Activated T-cell treated with anti-CD3 and anti-CD28 coated beads, Interleukin-2, amount 50 U/mL, for 1 hour (primary cell): ENCODE results near the gene TSPAN32.
"Not testable (repeated sequence)": the region's sequence is repeated elsewhere in the genome, so short reads cannot be mapped to it uniquely, and the experiment has no call there.

Experiments
- DNase-seq: peaks from one replicate; pipeline ENCODE4 v3.0.0-alpha.2; 2020

TSPAN32 gene

DNA sequence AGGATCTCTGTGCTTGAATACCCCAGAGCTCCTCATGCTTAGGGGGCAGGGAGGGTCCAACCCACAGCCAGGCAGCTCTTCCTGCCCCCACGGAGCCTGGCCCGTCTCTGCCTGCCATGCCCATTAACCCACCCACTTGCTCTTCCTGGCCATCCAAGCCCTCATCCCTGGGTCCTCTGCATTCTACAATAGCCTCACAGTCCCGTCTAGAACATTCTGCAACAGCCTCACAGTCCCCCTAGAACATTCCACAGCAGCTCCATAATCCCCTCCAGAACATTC lies 15.1 kb downstream of the TSPAN32 start:
- DNase-seq, result no peak

DNA sequence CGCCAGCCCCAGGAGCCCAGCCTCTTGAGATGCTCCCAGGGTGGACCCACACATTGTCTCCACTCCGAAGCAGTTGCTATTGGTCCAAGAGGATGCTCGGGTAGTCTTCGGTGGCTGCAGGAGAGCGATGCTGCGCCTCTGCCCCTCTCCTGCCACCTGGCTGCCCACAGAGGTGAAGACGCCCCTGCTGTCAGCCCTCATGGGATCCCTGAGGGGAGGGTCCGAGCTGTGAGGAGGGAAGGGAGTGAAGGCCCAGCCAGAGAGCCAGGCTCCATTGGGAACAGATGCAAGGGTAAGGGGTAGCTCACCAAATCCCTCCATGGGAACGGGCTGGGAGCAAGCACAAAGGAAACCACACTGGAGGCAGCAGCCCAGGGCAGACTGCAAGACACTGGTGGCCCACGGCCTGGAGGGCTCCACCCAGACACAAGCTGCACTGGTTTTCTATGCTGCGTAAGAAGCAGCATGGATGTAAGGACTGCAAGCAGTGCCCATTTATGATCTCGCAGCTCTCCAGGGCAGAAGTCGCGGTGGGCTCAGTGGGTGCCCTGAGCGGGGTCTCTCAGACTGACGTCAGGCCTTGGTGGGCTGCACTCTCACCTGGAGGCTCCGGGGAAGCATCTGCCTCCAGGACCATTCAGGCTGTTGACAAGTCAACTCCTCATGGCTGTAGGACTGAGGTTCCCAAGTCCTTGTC lies 15.7 kb downstream of the TSPAN32 start:
- no peak for DNase-seq

DNA sequence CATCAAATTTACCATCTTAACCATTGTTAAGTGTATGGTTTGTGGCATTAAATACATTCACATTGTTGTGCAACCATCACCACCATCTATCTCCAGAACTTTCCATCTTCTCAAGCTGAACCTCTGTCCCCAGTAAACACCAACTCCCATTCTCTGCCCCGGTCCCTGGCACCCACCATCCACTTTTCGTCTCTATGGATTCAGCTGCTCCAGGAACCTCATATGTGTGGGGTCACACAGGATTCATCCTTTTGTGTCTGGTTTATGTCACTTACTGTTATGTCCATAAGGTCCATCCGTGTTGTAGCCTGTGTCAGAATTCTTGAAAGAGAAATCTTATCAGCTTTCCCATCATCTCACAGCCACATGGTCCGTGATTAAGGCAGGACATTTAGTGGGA lies 16.3 kb downstream of the TSPAN32 start:
- DNase-seq, result no peak

DNA sequence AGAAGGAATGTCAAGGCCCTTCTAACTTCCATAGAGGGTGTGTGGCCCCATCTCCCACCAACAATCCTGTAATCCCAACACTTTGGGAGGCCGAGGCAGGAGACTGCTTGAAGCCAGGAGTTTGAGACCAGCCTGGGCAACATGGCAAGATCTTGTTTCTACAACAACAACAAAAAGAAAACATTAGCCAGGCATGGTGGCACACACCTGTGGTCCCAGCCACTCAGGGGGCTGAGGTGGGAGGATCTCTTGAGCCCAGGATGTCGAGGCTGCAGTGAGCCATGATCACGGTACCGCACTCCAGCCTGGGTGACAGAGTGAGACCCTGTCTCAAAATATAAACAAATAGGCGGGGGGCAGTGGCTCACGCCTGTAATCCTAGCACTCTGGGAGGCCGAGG lies 16.9 kb downstream of the TSPAN32 start:
- DNase-seq, result no peak

DNA sequence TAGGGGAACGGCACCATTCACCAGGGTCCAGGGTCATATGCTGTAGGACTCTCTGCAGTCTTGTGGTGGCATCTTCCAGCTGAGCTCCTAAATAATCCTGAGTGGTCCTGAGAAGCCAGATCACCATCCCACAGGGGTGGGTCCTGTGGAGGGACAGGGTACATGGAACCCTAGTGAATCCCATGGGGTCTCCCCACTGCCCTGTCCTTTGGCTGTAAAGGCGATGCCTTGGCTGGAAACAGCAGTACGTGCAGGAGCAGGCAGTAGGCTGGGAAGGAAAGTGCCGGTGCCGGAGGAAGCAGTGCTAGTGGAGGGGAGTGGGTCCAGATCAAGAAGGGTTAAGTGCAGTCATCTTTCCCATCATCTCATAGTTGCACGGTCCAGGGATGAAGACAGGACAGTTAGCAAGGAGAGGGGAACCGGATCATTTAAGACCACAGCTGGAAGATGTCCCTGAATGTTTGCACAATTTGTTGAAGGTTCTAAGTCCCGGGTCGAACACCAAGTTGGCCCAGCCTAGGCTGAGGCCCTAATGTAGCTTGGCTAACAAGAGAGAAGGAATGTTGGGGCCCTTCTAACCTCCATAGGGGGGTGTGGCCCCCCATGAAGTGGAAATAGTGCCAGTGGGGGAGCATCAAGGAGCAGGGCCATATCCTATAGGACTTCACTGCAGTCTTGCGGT lies 18.1 kb downstream of the TSPAN32 start:
- no peak for DNase-seq

DNA sequence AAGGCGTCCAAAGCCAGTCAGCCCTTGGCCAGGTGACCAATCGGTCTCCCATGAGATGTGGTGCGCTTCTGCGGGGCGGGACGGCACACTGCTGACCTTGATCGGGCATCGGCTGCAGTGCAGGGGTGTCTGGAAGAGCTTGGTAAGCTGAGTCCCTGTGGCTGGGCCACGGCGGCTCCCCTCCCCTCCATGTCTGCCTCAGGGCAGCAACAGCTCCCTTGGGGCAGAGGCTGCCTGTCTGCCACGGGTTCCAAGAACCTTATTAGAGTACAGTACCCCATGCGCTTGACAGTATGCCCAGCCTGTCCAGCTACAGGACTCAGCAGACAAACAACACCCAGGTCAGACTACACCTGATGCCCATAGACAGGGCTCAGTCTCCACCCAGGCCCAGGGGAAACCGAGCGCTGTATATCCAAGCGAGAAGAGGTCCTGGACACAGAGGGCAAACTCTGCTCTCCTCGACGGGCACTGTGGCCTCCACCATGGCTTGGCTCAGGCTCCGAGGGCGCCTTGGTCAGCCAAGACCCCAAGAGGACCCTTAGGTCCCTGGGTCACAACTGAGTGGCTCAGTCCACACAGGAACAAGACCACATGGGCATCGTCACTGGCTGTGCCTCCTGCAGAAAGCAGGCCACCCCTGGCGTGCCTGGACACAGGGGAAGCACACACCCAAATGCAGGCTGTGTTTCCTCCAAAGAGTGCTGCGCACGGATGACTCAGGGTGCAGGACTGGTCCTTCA lies 18.9 kb downstream of the TSPAN32 start:
- no peak for DNase-seq

DNA sequence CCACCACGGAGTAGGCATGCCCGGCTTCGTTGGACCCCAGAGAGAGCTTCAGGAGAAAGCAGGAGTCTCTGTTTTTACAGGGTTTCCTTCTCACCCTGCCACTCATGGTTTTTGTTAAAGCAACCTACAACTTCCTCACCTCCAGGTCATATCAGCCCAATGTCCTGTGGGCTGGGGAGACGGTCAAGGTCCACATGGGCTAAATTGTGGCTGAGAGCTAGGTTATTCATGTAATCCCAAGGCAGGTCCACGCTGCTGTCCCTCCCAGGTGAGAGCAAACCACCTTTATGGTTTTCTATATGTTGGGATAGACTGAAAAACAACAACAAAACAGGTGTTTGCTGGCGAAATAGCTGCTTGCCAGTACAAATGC lies 19.5 kb downstream of the TSPAN32 start:
- no peak for DNase-seq

DNA sequence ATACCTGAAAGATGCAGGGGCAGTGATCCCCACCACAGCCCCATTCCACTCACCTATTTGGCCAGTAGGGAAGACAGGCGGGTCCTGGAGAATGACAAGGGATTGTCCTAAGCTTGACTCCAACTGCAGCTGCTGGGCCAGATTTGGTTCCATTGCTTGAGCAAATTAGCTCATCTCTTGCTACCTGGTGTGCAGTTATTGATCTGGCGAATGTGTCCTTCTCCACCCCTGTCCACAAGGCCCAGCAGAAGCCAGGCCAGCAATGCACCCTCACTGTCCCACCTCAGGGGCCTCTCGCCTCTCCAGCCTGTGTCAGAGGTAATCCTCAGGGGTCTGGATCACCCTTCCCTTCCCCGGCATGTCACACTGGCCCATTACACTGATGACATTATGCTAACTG lies 23.3 kb downstream of the TSPAN32 start:
- no peak for DNase-seq

DNA sequence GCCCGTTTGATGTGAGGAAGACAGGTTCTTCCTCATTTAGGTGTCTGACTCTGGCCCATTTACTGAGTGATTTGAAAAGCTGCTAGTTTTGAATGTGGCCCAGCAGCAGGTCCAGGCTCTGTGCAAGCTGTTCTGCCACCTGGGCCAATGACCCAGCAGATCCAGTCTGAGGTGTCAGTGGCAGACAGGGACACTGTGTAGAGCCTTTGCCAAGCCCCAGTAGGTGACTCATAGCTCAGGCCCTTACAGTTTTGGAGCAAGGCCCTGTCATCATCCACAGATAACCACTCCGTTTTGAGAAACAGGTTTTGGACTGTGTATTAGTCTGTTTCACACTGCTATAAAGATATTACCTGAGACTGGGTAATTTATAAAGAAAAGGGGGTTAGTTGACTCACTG lies 23.9 kb downstream of the TSPAN32 start:
- DNase-seq, result no peak

DNA sequence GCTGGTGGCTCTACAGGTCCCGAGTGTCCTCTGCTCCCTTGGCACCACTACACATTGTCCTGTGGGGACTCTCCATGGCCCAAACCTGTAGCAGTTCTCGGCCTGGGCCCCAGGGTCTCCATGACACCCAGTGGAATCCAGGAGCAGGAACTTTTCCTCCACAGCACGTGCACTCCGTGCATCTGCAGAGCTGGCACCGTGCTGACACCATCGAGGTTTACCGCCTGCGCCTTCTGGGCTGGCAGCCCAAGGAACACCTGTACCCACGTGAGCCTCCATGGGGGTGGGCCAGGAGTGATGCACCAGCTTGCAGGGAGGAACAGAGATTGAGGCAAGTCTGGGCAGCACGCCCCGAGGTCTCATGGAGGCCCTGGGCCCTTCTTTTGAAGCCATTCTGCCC lies 25.2 kb downstream of the TSPAN32 start:
- DNase-seq, result no peak

DNA sequence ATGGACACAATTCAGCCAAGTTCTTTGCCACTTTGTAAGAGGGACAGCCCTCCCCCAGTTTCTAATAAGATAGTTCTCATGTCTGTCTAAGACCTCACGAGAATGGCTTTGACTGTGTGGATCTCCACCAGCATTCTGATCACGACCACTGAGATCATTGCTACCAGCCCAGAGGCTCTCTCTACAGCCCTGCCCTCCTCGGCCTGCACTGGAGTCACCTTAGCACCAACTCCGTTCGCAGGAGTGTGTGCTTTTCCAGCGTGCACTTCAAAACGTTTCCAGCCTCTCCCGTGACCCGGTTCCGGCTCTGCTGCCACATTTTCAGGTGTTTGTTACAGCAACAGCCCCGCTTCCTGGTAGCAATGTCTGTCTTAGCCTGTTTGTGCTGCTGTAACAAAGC lies 26.2 kb downstream of the TSPAN32 start:
- no peak for DNase-seq

DNA sequence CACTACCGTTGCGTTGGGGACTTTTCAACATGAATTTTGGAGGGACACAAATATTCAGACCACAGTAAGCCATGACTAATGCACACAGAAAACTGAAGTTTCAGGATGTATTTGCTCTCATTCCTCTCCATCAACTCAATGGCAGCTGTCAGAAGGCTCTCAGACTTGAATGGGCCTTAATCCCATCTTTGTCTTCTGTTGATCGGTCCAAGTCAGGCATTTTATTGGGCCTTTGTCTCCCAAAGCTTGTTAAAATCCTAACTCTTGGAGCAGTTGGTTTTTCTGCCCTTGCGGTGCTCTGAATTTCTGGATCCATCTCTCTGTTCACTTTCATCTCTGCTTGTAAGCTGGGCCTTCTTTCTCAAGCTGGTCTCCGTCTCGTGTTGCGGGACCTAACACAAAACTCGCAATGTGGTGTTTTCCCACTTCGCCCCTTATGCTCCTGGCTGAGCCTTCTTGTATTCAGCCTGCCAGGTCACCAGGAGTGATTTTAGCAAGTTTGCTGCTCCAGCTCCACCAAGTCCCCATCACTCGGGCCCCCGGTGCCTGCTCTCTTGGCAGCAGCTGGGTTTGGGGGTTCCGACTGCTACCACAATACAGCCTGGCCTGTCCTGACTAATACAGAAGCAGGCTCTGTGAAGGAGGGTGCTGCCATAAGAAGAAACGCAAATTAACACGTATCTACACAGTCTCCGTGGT lies 27.0 kb downstream of the TSPAN32 start:
- no peak for DNase-seq

DNA sequence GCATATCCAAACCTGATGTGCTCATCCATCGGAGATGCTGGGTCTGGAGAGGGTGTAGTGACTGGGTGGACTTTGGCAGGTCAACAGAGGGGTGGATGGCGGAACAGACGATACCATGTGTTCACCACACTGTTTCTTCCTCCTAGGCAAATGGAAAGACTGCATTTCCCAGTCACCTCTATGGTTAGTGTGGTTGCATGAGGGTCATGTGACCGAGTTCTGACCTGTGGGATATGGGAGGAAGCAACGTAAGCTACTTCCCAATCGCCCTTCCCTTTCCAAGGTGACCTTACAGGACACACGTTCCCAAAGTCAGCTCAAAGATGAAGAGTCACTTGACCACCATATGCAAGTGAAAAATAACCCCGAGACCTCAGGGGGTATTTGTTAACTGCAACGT lies 27.7 kb downstream of the TSPAN32 start:
- no peak for DNase-seq

DNA sequence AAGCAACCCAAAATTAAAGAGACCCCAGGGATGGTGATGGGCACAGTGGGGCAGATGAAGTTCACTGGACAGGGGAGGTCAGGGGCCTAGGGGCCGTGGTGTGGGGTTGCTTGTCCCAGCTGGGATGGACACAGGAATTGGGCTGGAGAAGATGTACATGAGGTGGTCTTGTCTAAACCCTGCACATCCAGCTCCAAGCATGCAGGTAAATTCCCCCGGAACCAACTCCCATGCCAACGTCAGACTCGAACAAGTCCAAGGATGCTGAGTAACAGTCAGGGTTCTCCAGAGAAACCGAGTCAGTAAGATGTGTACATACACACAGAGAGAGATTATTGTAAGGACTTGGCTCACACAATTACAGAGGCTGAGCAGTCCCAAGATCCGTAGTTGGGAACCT lies 28.9 kb downstream of the TSPAN32 start:
- no peak for DNase-seq

DNA sequence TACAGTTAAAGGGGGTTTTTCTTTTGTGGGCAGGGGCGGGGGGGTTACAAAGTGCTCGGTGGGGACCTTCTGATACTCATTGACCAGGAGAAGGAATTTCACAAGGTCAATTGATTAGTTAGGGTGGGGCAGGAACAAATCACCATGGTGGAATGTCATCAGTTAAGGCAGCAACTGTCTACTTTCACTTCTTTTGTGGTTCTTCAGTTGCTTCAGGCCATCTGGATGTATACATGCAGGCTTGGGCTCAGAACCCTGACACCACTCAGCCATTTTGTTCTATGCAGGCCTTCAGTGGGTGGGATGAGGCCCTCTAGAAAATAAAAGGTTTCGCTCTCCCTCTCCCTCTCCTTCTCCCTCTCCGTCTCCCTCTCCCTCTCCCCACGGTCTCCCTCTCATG lies 29.6 kb downstream of the TSPAN32 start:
- no peak for DNase-seq

DNA sequence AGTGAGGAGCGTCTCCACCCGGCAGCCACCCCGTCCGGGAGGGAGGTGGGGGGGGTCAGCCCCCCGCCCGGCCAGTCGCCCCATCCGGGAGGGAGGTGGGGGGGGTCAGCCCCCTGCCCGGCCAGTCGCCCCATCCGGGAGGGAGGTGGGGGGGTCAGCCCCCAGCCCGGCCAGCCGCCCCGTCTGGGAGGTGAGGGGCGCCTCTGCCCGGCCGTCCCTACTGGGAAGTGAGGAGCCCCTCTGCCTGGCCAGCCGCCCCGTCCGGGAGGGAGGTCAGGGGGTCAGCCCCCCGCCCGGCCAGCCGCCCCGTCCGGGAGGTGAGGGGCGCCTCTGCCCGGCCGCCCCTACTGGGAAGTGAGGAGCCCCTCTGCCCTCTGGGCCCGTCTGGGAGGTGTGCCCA lies 30.8 kb downstream of the TSPAN32 start:
- not testable (repeated sequence) for DNase-seq

DNA sequence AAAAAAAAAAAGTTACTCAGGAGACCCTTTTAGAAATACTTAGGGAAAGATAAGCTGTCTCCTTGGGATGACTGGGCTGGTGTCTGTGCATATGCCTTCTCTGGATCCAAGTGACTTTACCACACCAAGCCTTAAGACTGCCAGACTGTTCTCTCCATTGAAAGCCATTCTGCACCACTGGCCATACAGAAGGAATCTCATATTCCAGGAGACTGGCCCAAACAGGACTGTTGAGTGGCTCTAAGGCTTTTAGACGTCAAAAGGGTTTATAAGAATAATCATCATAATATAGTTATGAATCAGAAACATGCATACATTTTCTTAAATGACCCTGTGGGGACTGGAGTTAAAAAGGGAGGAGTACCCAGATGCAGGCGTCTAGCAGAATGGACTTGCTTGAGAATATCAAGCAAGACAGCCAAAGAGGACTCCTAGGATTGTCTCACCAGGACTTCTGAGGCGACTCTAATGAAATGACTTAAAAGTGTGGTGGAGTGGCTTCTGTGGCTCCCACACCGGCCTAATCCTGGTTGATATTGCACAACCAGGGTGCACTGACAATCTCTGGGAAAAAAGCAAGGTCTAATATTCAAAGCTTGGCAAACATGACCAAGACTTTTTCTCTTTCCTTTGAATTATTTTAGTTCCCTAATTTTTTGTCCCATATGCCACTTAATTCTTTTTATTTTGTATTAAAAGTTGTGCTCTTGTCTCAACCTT lies 31.8 kb downstream of the TSPAN32 start:
- DNase-seq, result not testable (repeated sequence)

DNA sequence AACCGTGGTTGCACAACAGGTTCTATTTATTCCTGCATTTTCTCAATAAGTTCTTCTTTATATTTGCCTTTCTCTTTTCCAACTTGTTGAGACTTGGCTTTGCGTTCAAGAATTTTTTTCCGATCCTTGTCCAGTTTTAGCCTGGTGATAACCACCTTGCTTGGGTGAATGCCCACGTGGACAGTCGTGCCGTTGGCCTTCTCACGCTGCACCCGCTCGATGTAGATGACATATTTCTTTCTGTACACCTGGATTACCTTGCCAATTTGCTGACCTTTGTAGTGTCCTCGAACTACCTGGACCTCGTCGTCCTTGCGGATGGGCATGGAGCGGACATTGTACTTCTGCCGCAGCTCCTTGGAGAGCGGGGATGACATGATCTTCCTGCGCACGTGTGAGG lies 33.5 kb downstream of the TSPAN32 start:
- DNase-seq, result not testable (repeated sequence)

DNA sequence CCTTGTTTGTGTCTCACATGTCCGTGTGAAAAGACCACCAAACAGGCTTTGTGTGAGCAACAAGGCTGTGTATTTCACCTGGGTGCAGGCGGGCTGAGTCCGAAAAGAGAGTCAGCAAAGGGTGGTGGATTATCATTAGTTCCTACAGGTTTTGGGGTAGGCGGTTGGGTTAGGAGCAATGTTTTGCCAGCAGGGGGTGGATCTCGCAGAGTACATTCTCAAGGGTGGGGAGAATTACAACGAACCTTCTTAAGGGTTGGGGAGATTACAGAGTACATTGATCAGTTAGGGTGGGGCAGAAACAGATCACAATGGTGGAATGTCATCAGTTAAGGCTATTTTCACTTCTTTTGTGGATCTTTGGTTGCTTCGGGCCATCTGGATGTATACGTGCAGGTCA lies 36.9 kb downstream of the TSPAN32 start:
- not testable (repeated sequence) for DNase-seq

DNA sequence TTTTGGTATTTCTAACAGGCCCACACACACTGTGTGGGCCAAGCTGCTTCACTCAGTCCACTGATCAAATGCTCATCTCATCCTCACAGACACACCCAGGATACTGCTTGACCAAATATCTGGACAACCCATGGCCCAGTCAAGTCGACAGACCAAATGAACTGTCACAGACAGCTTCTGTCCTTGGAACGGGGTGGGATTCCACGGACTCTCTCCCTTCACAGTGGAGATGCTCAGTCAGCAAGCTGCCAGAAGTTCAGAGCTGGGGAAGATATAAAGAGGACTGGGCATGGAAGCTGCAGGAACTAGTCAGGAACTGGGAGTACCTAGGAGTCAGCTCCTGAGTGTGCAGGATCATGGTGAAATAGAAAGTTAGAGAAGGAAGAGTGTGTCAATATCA lies 40.7 kb downstream of the TSPAN32 start:
- no peak for DNase-seq

DNA sequence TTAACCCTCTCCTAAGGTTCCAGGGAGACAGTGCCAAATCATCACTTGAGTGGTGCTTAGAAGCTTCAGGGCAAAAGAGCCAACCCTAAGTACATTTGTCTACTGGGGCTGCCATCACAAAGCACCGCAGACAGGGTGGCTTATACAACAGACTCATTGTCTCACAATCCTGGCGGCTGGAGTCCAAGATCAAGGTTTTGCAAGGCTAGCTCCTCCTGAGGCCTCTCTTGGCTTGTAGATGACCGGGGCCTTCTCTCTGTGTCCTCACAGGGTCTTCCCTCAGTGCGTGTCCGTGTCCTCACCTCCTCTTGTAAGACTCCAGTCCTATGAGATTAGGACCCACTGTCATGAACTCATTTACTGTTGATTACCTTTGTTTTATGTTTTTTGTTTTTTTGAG lies 41.2 kb downstream of the TSPAN32 start:
- DNase-seq, result no peak

DNA sequence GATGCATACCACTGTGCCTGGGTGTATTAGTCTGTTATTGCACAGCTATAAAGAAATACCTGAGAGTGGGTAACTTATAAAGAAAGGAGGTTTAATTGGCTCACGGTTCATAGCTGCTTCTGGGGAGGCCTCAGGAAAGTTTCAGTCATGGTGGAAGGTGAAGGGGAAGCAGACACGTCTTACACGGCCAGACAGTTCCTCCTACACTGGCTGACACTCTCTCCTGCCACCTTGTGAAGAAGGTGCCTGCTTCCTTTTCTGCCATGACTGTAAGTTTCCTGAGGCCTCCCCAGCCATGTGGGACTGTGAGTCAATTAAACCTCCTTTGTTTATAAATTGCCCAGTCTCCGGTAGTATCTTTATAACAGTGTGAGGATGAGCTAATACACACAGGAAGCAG lies 41.7 kb downstream of the TSPAN32 start:
- DNase-seq, result no peak

DNA sequence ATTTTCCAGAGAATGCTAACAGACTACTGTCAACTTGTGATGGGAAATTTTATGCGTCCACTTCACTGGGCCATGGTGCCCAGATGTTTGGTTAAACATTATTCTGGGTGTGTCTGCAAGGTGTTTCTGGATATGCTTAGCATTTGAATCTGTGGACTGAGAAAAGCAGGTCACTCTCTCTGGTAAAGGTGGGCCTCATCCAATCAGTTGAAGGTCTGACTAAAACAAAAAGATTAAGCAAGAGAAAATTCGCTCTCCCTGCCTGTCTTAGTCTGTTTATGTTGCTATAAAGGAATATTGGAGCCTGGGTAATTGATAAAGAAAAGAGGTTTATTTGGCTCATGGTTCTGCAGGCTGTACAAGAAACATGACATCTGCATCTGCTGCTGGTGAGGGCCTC lies 43.2 kb downstream of the TSPAN32 start:
- DNase-seq, result no peak
